DOHH2 (cell line): ENCODE measurements around the gene SCO1.

Experiments used
- H3F3A ChIP-seq: fragments of 200-600 bp; sonication (generic), shearing (Covaris generic); 2 replicates; pipeline ENCODE4 v1.6.0; 2016; ENCODE audit warnings: antibody characterized with exemption, mild to moderate bottlenecking; ENCODE audit not compliant: control insufficient read depth, insufficient read depth
- H3K27ac ChIP-seq: fragments of 200-600 bp; sonication (generic); 2 replicates; pipeline ENCODE4 v1.5.1; 2014; ENCODE audit warnings: low read depth, mild to moderate bottlenecking, low read length, moderate library complexity
- H3K27me3 ChIP-seq: fragments of 200-600 bp; sonication (generic); 2 replicates; pipeline ENCODE4 v1.6.1; 2014; ENCODE audit warnings: mild to moderate bottlenecking, low read length, mixed read lengths; ENCODE audit not compliant: control insufficient read depth
- H3K36me3 ChIP-seq: fragments of 200-600 bp; sonication (generic); 2 replicates; pipeline ENCODE4 v1.6.1; 2014; ENCODE audit warnings: mild to moderate bottlenecking, low read length, moderate library complexity, mixed read lengths; ENCODE audit not compliant: control insufficient read depth
- H3K4me1 ChIP-seq: fragments of 200-600 bp; sonication (generic); 2 replicates; pipeline ENCODE4 v1.6.1; 2014; ENCODE audit warnings: mild to moderate bottlenecking, low read length, mixed read lengths; ENCODE audit not compliant: control insufficient read depth
- H3K4me2 ChIP-seq: fragments of 200-600 bp; sonication (generic); 2 replicates; pipeline ENCODE4 v1.6.0; 2014; ENCODE audit warnings: mild to moderate bottlenecking, low read length, moderate library complexity
- H3K4me3 ChIP-seq: fragments of 200-600 bp; sonication (generic); 2 replicates; pipeline ENCODE4 v1.5.1; 2014; ENCODE audit warnings: mild to moderate bottlenecking, low read length, mixed read lengths
- H3K79me2 ChIP-seq: fragments of 200-600 bp; sonication (generic); 2 replicates; pipeline ENCODE4 v1.6.1; 2014; ENCODE audit warnings: mild to moderate bottlenecking, low read length, mixed read lengths; ENCODE audit not compliant: control insufficient read depth
- H3K9me2 ChIP-seq: fragments of 200-600 bp; sonication (generic); replicated peaks from 2 replicates; pipeline ENCODE4 v1.6.1; 2014; ENCODE audit warnings: mild to moderate bottlenecking, low read length, mixed read lengths; ENCODE audit not compliant: control insufficient read depth
- H3K9me3 ChIP-seq: fragments of 200-600 bp; sonication (generic); 2 replicates; pipeline ENCODE4 v1.6.1; 2014; ENCODE audit warnings: antibody characterized with exemption, low read length, mixed read lengths; ENCODE audit not compliant: control insufficient read depth, insufficient read depth
- H4K20me1 ChIP-seq: fragments of 200-600 bp; sonication (generic); 2 replicates; pipeline ENCODE4 v1.6.0; 2014; ENCODE audit warnings: low read depth, mild to moderate bottlenecking, antibody characterized with exemption, low read length, moderate library complexity; ENCODE audit not compliant: control insufficient read depth, insufficient read depth
- CTCF ChIP-seq: fragments of 200-600 bp; sonication (generic); IDR thresholded peaks from one replicate; pipeline ENCODE4 v1.5.1; 2014; ENCODE audit warnings: antibody characterized with exemption, mild to moderate bottlenecking, low read depth, low read length; ENCODE audit not compliant: poor library complexity, severe bottlenecking
- EZH2phosphoT487 ChIP-seq: fragments of 200-600 bp; sonication (generic); IDR thresholded peaks from 2 replicates; pipeline ENCODE4 v1.6.1; 2017; ENCODE audit warnings: borderline replicate concordance, mild to moderate bottlenecking, antibody characterized with exemption, low read length, moderate library complexity, mixed read lengths

The SCO1 gene

DNA sequence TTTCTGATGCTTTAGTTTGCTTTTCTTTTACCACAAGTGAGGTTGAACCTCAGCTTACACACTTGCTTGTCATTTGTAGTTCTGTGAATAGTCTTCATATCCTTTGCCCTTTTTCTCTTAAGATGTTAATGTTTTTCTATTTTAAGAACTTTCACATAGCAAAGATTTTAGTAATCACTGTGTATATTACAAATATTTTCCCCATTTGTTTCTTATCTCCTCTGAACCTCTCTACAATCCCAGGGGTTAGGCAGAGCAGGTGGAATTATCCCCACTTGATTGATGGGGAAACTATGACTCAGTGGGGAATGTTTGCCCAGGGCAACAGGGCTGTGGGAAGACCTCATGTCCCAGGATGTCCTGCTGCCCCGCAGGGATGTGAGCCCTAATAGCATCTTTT, 28.6 kb downstream of the SCO1 start:
- Histone ChIP-seq H3K9me2 (no peaks in the 10 kb centered on the region), H3F3A (no peaks in the 10 kb centered on the region), H3K27me3 (no peaks in the 10 kb centered on the region), H3K36me3 (no peaks in the 10 kb centered on the region; the same call in 1 of the 2 replicates), H3K4me1 (no peaks in the 10 kb centered on the region), H4K20me1 (no peaks in the 10 kb centered on the region), H3K27ac (no peak overlapping the region), H3K4me3 (no peak overlapping the region), H3K79me2 (no peaks in the 10 kb centered on the region), H3K4me2 (no peak overlapping the region), H3K9me3 (no peaks in the 10 kb centered on the region)
- TF ChIP-seq CTCF (no peak), EZH2phosphoT487 (no peak)

DNA sequence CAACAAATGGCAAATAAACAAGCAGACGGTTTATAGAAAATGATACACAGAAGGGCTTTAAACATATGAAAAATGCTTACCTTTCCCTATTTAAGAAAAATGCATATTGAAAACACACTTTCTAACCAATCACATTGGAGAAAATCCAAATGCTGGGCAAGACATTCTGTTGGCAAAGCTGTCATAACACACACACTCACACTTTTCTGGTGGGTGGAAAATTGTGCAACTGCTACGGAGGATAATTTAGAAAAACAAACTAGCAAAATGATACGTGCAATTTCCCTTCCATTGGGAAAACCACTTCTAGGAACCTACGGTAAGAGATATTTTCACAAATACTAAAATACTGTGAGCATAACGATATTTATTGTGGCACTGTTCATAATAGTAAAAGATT, 30.4 kb downstream of the SCO1 start:
- Histone ChIP-seq H3K4me3 (no peak overlapping the region), H3K36me3 (no peaks in the 10 kb centered on the region), H3K27me3 (no peaks in the 10 kb centered on the region), H3K4me2 (no peak overlapping the region), H3K9me2 (no peaks in the 10 kb centered on the region), H3K4me1 (no peaks in the 10 kb centered on the region), H3K79me2 (no peaks in the 10 kb centered on the region), H4K20me1 (no peaks in the 10 kb centered on the region), H3K9me3 (no peaks in the 10 kb centered on the region), H3K27ac (no peak overlapping the region), H3F3A (no peaks in the 10 kb centered on the region)
- TF ChIP-seq EZH2phosphoT487 (no peak), CTCF (no peak)

GRCh38 chr17:10664571-10664970, 32.8 kb downstream of the SCO1 start:
- TF ChIP-seq CTCF, result no peak
- no peak for TF ChIP-seq EZH2phosphoT487
- H3K27me3 ChIP-seq, result no peaks in the 10 kb centered on the region
- no peaks in the 10 kb centered on the region for H3K36me3 ChIP-seq
- no peaks in the 10 kb centered on the region for H3F3A ChIP-seq
- no peaks in the 10 kb centered on the region for H3K79me2 ChIP-seq
- H3K4me2 ChIP-seq, result no peak overlapping the region
- H3K4me1 ChIP-seq, result no peaks in the 10 kb centered on the region
- H3K9me2 ChIP-seq, result no peaks in the 10 kb centered on the region
- no peak overlapping the region for H3K4me3 ChIP-seq
- no peaks in the 10 kb centered on the region for H3K9me3 ChIP-seq
- no peak overlapping the region for H3K27ac ChIP-seq
- no peaks in the 10 kb centered on the region for H4K20me1 ChIP-seq

- Histone ChIP-seq H3K79me2 (no peaks in the 10 kb centered on the region), H3K4me1 (no peaks in the 10 kb centered on the region), H3K27me3 (no peaks in the 10 kb centered on the region), H3K27ac (no peak overlapping the region), H3F3A (no peaks in the 10 kb centered on the region), H3K9me3 (no peaks in the 10 kb centered on the region), H3K4me2 (no peak overlapping the region), H3K36me3 (no peaks in the 10 kb centered on the region), H3K4me3 (no peak overlapping the region), H3K9me2 (no peaks in the 10 kb centered on the region), H4K20me1 (no peaks in the 10 kb centered on the region)
- TF ChIP-seq CTCF (no peak), EZH2phosphoT487 (no peak)
Measured at GRCh38 chr17:10663231-10663630, 34.1 kb downstream of the SCO1 start.
